Transverse colon (tissue), 4 donors: ENCODE measurements around the gene ANKRD33. TPM values are rescaled to one million over a fixed set of nuclear protein-coding genes. Genes with fewer than 3 reads are reported as not detected.

Source experiments
- DNase-seq: peaks from one replicate; pipeline ENCODE4 v3.0.0-alpha.2; 2019
- H3K27ac ChIP-seq, 4 donors: fragments of 200-600 bp; sonication (generic); 2 replicates each; pipeline ENCODE4 v1.5.1; 2016 to 2018; ENCODE audit warnings: inconsistent platforms in 4 of 4
- H3K27me3 ChIP-seq: fragments of 200-600 bp; sonication (generic); 2 replicates; pipeline ENCODE4 v1.5.1; 2017; ENCODE audit warnings: inconsistent platforms
- H3K36me3 ChIP-seq, 4 donors: fragments of 200-600 bp; sonication (generic); 2 replicates each; pipeline ENCODE4 v1.5.1; 2017 to 2019; ENCODE audit warnings: inconsistent platforms in 4 of 4
- H3K4me1 ChIP-seq, 4 donors: fragments of 200-600 bp; sonication (generic); 2 replicates each; pipeline ENCODE4 v1.5.1; 2017 to 2020; ENCODE audit warnings: inconsistent platforms in 4 of 4
- H3K4me3 ChIP-seq, 4 donors: fragments of 200-600 bp; sonication (generic); 1 replicate in 1 of 4; 2 replicates in 3 of 4; pipeline versions ENCODE4 v1.5.1 to v1.6.1; 2017 to 2019; ENCODE audit warnings: inconsistent platforms in 4 of 4
- H3K9me3 ChIP-seq, 2 donors: fragments of 200-600 bp; sonication (generic); 2 replicates each; pipeline ENCODE4 v1.5.1; 2017 to 2019; ENCODE audit warnings: inconsistent platforms in 2 of 2
- EP300 ChIP-seq: sonication (generic); formaldehyde crosslinking; IDR thresholded peaks from one replicate; pipeline ENCODE4 v1.6.1; 2017; ENCODE audit warnings: antibody characterized with exemption, low read depth
- POLR2A ChIP-seq: fragments of 450-650 bp; IDR thresholded peaks from one replicate; pipeline ENCODE4 v1.6.1; 2016; ENCODE audit warnings: antibody characterized with exemption, mild to moderate bottlenecking, moderate library complexity
- POLR2AphosphoS5 ChIP-seq, 3 donors: sonication (generic); formaldehyde crosslinking; IDR thresholded peaks; one replicate each; pipeline ENCODE4 v1.6.1; 2016; ENCODE audit warnings: antibody characterized with exemption in 3 of 3
- WGBS, 2 donors: methylation state at CpG; one replicate each; pipeline ENCODE4 v1.1.5; 2018; ENCODE audit warnings: low coverage in 1 of 2; 5-methylcytosine and 5-hydroxymethylcytosine counted together
- in situ Hi-C, 4 donors: fragments of 200-750 bp; cut with MboI; loops; one replicate each; pipeline versions ENCODE4 v1.15.0 to v1.15.1; 2017; ENCODE audit warnings: low sequenced_read_pairs in 3 of 4, low pct_ligation_motif_present in 1 of 4, low pct_unique_long_range_greater_than_20kb in 1 of 4
- intact Hi-C: fragments of 100-400 bp; cut with DNase I; formaldehyde crosslinking; loops from one replicate; pipeline ENCODE4 v1.15.1; 2023; ENCODE audit warnings: low total_unique reads
- total RNA-seq, 4 donors: library from RNA; depleted of rRNA; stranded (reverse); fragments of >200 nt; gene quantifications; one replicate each; pipeline ENCODE4 v1.1.0, GENCODE V29; 2016
- TF ChIP-seq, protein P1 (sequence below), 5 experiments: fragments of 200-600 bp in 3 of 5; fragments of 450-650 bp in 2 of 5; sonication (generic) in 3 of 5; IDR thresholded peaks; 1 replicate in 2 of 5; 2 replicates in 3 of 5; pipeline ENCODE4 v1.5.1; 2016 to 2017; ENCODE audit warnings: antibody characterized with exemption in 5 of 5, inconsistent platforms in 3 of 5, mild to moderate bottlenecking in 2 of 5, moderate library complexity in 1 of 5

ANKRD33 gene
- total RNA-seq, 4 donors from 2014 or later, result not detected

- intact Hi-C loops (no loop called here), in situ Hi-C loops (loop anchor here in 2 of 4 donors (10.0 kb wide), 2 partner anchors 55 to 65 kb away; no protein-coding TSS in a partner anchor)
- no peak overlapping the region for H3K27ac ChIP-seq
- H3K4me1 ChIP-seq, result peaks cover 4 to 22% (median 14%) of the 10 kb centered on the region in 4 donors
- H3K36me3 ChIP-seq, result no peaks in the 10 kb centered on the region
- DNase-seq, result no peak
- H3K9me3 ChIP-seq, result no peaks in the 10 kb centered on the region
- H3K4me3 ChIP-seq, result no peak overlapping the region
- WGBS, 2 donors, result 85% methylated on average over 2 of the region's 2 CpGs; no CpG with 5 or more reads in 1 of the 2 donors
- TF ChIP-seq EP300 (no peak), POLR2AphosphoS5 (IDR thresholded peaks at IDR 0.05) (no peak), POLR2A (no peak)
- TF ChIP-seq, protein P1, sequence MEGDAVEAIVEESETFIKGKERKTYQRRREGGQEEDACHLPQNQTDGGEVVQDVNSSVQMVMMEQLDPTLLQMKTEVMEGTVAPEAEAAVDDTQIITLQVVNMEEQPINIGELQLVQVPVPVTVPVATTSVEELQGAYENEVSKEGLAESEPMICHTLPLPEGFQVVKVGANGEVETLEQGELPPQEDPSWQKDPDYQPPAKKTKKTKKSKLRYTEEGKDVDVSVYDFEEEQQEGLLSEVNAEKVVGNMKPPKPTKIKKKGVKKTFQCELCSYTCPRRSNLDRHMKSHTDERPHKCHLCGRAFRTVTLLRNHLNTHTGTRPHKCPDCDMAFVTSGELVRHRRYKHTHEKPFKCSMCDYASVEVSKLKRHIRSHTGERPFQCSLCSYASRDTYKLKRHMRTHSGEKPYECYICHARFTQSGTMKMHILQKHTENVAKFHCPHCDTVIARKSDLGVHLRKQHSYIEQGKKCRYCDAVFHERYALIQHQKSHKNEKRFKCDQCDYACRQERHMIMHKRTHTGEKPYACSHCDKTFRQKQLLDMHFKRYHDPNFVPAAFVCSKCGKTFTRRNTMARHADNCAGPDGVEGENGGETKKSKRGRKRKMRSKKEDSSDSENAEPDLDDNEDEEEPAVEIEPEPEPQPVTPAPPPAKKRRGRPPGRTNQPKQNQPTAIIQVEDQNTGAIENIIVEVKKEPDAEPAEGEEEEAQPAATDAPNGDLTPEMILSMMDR (IDR thresholded peaks at IDR 0.05), result no peak
- no peaks in the 10 kb centered on the region for H3K27me3 ChIP-seq
Observed at GRCh38 chr12:51920046-51920445, 32.1 kb downstream of the ANKRD33 start.

- no peak for DNase-seq
- in situ Hi-C loops, result loop anchor here in 2 of 4 donors (10.0 kb wide), 2 partner anchors 54 to 64 kb away; no protein-coding TSS in a partner anchor
- Histone ChIP-seq H3K36me3 (no peaks in the 10 kb centered on the region), H3K27ac (peak overlapping the region in 1 of 4 donors; percentile 20), H3K4me3 (no peak overlapping the region), H3K9me3 (no peaks in the 10 kb centered on the region), H3K27me3 (no peaks in the 10 kb centered on the region), H3K4me1 (peaks cover 4 to 22% (median 14%) of the 10 kb centered on the region in 4 donors)
- no peak for TF ChIP-seq POLR2AphosphoS5 (IDR thresholded peaks at IDR 0.05)
- TF ChIP-seq, protein P1 (IDR thresholded peaks at IDR 0.05), result no peak
- TF ChIP-seq EP300, result no peak
- TF ChIP-seq POLR2A, result no peak
- intact Hi-C loops, result no loop called here
- WGBS, 2 donors, result 67 to 86% methylated on average over 2 to 4 of the region's 7 CpGs
Observed at GRCh38 chr12:51921017-51921725, 33.3 kb downstream of the ANKRD33 start.

- no peak for DNase-seq
- 96% methylated on average over 2 of the region's 2 CpGs; no CpG with 5 or more reads in 1 of the 2 donors for WGBS, 2 donors
- Histone ChIP-seq H3K9me3 (no peaks in the 10 kb centered on the region), H3K27ac (peak overlapping the region; percentile 73 to 80 (median 74)), H3K27me3 (no peaks in the 10 kb centered on the region), H3K4me3 (no peak overlapping the region), H3K4me1 (peaks cover 4 to 22% (median 14%) of the 10 kb centered on the region in 4 donors), H3K36me3 (no peaks in the 10 kb centered on the region)
- intact Hi-C loops, result loop anchor here (2.0 kb wide), 1 partner anchor 59 kb away; no protein-coding TSS in a partner anchor
- in situ Hi-C loops, result loop anchor here in 2 of 4 donors (10.0 kb wide), 2 partner anchors 53 to 63 kb away; no protein-coding TSS in a partner anchor
- no peak for TF ChIP-seq EP300
- no peak for TF ChIP-seq POLR2AphosphoS5 (IDR thresholded peaks at IDR 0.05)
- TF ChIP-seq POLR2A, result no peak
- TF ChIP-seq, protein P1 (IDR thresholded peaks at IDR 0.05), result no peak
Observed at GRCh38 chr12:51922146-51922545, 34.2 kb downstream of the ANKRD33 start.

DNA sequence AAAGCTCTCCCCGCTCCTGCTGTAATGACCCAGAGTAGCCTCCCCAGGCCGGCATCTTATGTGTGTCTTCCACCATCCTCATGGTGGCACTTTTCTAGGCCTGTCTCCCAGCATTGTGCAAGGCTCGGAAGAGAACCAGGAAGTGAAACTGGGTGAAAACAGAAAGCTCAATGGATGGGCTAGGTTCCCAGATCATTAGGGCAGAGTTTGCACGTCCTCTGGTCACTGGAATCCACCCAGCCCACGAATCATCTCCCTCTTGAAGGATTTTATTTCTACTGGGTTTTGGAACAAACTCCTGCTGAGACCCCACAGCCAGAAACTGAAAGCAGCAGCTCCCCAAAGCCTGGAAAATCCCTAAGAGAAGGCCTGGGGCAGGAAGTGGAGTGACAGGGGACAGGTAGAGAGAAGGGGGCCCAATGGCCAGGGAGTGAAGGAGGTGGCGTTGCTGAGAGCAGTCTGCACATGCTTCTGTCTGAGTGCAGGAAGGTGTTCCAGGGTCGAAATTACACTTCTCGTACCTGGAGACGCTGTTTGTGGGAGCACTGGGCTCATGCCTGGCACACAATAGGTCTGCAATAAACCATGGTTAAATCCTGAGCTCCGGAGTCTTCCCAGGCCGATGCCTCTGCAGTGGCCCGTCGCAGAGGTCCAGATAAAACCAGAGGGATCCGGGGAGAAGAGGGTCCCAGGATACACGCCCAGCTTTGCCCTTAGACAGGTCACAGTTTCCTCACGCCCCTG is 35.0 kb downstream of the ANKRD33 start:
- Histone ChIP-seq H3K27me3 (no peaks in the 10 kb centered on the region), H3K4me3 (no peak overlapping the region), H3K27ac (peak overlapping the region; percentile 73 to 80 (median 74)), H3K36me3 (no peaks in the 10 kb centered on the region), H3K9me3 (no peaks in the 10 kb centered on the region), H3K4me1 (peaks cover 4 to 22% (median 14%) of the 10 kb centered on the region in 4 donors)
- in situ Hi-C loops (loop anchor here in 2 of 4 donors (10.0 kb wide), 2 partner anchors 52 to 62 kb away; no protein-coding TSS in a partner anchor), intact Hi-C loops (loop anchor here (2.0 kb wide), 1 partner anchor 58 kb away; no protein-coding TSS in a partner anchor)
- peak; percentile 58 for DNase-seq
- WGBS, 2 donors, result 29 to 60% methylated on average over 3 to 16 of the region's 16 CpGs
- TF ChIP-seq, protein P1 (IDR thresholded peaks at IDR 0.05), result no peak
- peak in 2 of 3 donors; percentile 22 to 33 for TF ChIP-seq POLR2AphosphoS5 (IDR thresholded peaks at IDR 0.05)
